ENCODE measurements around the gene DENND5A. TPM values are rescaled to one million over a fixed set of nuclear protein-coding genes. Genes with fewer than 3 reads are reported as not detected.
"Not testable (repeated sequence)": the region's sequence is repeated elsewhere in the genome, so short reads cannot be mapped to it uniquely, and the experiment has no call there.

Gene DENND5A
- total RNA-seq, 2 donors from 2014 or later, result 66.4 to 94.0 TPM

- ATAC-seq (no peak), DNase-seq (ENCODE audit: low spot score in 2 of 2) (no peak)
- no peak overlapping the region for H3K27ac Mint-ChIP-seq
- H3K36me3 Mint-ChIP-seq, result no peaks in the 10 kb centered on the region
- no peaks in the 10 kb centered on the region for H3K9me3 Mint-ChIP-seq
These were observed 17.3 kb downstream of the DENND5A start for GRCh38 chr11:9247863-9248262.

- not testable (repeated sequence) for DNase-seq (ENCODE audit: low spot score in 2 of 2); ATAC-seq; H3K9me3 Mint-ChIP-seq; H3K27ac Mint-ChIP-seq
- peaks cover 0 to 19% of the 10 kb centered on the region in 2 donors for H3K36me3 Mint-ChIP-seq
These were observed 28.9 kb downstream of the DENND5A start for GRCh38 chr11:9236242-9236641.

- no peak overlapping the region for H3K27ac Mint-ChIP-seq
- ATAC-seq, result no peak
- no peaks in the 10 kb centered on the region for H3K9me3 Mint-ChIP-seq
These were observed 32.7 kb downstream of the DENND5A start for GRCh38 chr11:9232482-9232881.

GRCh38 chr11:9231848-9232177 lies 33.3 kb downstream of the DENND5A start:
- peak overlapping the region in 1 of 2 donors; percentile 36 for H3K27ac Mint-ChIP-seq
- peaks cover 0 to 19% of the 10 kb centered on the region in 2 donors for H3K36me3 Mint-ChIP-seq
- no peaks in the 10 kb centered on the region for H3K9me3 Mint-ChIP-seq
- no peak for DNase-seq (ENCODE audit: low spot score in 2 of 2)
- ATAC-seq, result peak; percentile 62 to 70

More at GRCh38 chr11:9232482-9232881, 32.7 kb downstream of the DENND5A start:
- peaks cover 0 to 19% of the 10 kb centered on the region in 2 donors for H3K36me3 Mint-ChIP-seq
- DNase-seq (ENCODE audit: low spot score in 2 of 2), result no peak

- peak overlapping the region; percentile 23 to 48 for H3K27ac Mint-ChIP-seq
- ATAC-seq, result no peak
These were observed 34.9 kb downstream of the DENND5A start for GRCh38 chr11:9230296-9230695.

GRCh38 chr11:9228091-9228490 lies 37.1 kb downstream of the DENND5A start:
- ATAC-seq (no peak), DNase-seq (ENCODE audit: low spot score in 2 of 2) (no peak)
- no peaks in the 10 kb centered on the region for H3K36me3 Mint-ChIP-seq
- no peaks in the 10 kb centered on the region for H3K9me3 Mint-ChIP-seq
- no peak overlapping the region for H3K27ac Mint-ChIP-seq

More at GRCh38 chr11:9230296-9230695, 34.9 kb downstream of the DENND5A start:
- no peaks in the 10 kb centered on the region for H3K9me3 Mint-ChIP-seq
- no peak for DNase-seq (ENCODE audit: low spot score in 2 of 2)
- peaks cover 0 to 14% of the 10 kb centered on the region in 2 donors for H3K36me3 Mint-ChIP-seq

GRCh38 chr11:9225748-9226298 lies 39.3 kb downstream of the DENND5A start:
- Mint-ChIP-seq H3K36me3 (no peaks in the 10 kb centered on the region), H3K27ac (no peak overlapping the region), H3K9me3 (no peaks in the 10 kb centered on the region)
- no peak for ATAC-seq
- DNase-seq (ENCODE audit: low spot score in 2 of 2), result no peak

- no peaks in the 10 kb centered on the region for H3K36me3 Mint-ChIP-seq
- no peak for ATAC-seq
- no peak for DNase-seq (ENCODE audit: low spot score in 2 of 2)
- H3K9me3 Mint-ChIP-seq, result no peaks in the 10 kb centered on the region
- no peak overlapping the region for H3K27ac Mint-ChIP-seq
These were observed 42.5 kb downstream of the DENND5A start for GRCh38 chr11:9222654-9223053.

- not testable (repeated sequence) for H3K27ac Mint-ChIP-seq; DNase-seq (ENCODE audit: low spot score in 2 of 2); H3K36me3 Mint-ChIP-seq; H3K9me3 Mint-ChIP-seq; ATAC-seq
These were observed 44.3 kb downstream of the DENND5A start for GRCh38 chr11:9220853-9221252.

- no peaks in the 10 kb centered on the region for H3K9me3 Mint-ChIP-seq
- no peak overlapping the region for H3K27ac Mint-ChIP-seq
- ATAC-seq (no peak), DNase-seq (ENCODE audit: low spot score in 2 of 2) (no peak)
- H3K36me3 Mint-ChIP-seq, result no peaks in the 10 kb centered on the region
These were observed 45.6 kb downstream of the DENND5A start for GRCh38 chr11:9219572-9219971.

- no peak for ATAC-seq
- Mint-ChIP-seq H3K9me3 (no peaks in the 10 kb centered on the region), H3K36me3 (no peaks in the 10 kb centered on the region), H3K27ac (no peak overlapping the region)
- no peak for DNase-seq (ENCODE audit: low spot score in 2 of 2)
These were observed 46.0 kb downstream of the DENND5A start for GRCh38 chr11:9219115-9219514.

- ATAC-seq, result no peak
- Mint-ChIP-seq H3K36me3 (peaks cover 0 to 6% of the 10 kb centered on the region in 2 donors), H3K9me3 (peaks cover 0 to 6% of the 10 kb centered on the region in 2 donors), H3K27ac (no peak overlapping the region)
- DNase-seq (ENCODE audit: low spot score in 2 of 2), result no peak
These were observed 50.4 kb downstream of the DENND5A start for GRCh38 chr11:9214765-9215164.

GRCh38 chr11:9211322-9211721 lies 53.8 kb downstream of the DENND5A start:
- DNase-seq (ENCODE audit: low spot score in 2 of 2) (no peak), ATAC-seq (peak in 1 of 2 donors; percentile 56)
- H3K27ac Mint-ChIP-seq, result peak overlapping the region in 1 of 2 donors; percentile 22
- H3K9me3 Mint-ChIP-seq, result peaks cover 0 to 6% of the 10 kb centered on the region in 2 donors
- H3K36me3 Mint-ChIP-seq, result peaks cover 0 to 6% of the 10 kb centered on the region in 2 donors

GRCh38 chr11:9210922-9211320 lies 54.2 kb downstream of the DENND5A start:
- H3K9me3 Mint-ChIP-seq, result peaks cover 0 to 6% of the 10 kb centered on the region in 2 donors
- ATAC-seq (peak; percentile 63 to 65), DNase-seq (ENCODE audit: low spot score in 2 of 2) (peak in 1 of 2 donors; percentile 6)
- H3K36me3 Mint-ChIP-seq, result peaks cover 0 to 6% of the 10 kb centered on the region in 2 donors
- peak overlapping the region; percentile 83 for H3K27ac Mint-ChIP-seq

GRCh38 chr11:9210224-9210921 lies 54.8 kb downstream of the DENND5A start:
- H3K27ac Mint-ChIP-seq, result peak overlapping the region; percentile 83

GRCh38 chr11:9209604-9210003 lies 55.5 kb downstream of the DENND5A start:
- DNase-seq (ENCODE audit: low spot score in 2 of 2) (peak in 1 of 2 donors; percentile 17), ATAC-seq (peak; percentile 64 to 73)
- H3K27ac Mint-ChIP-seq, result peak overlapping the region; percentile 72 to 83
- not testable (repeated sequence) for H3K9me3 Mint-ChIP-seq, H3K36me3 Mint-ChIP-seq

More at GRCh38 chr11:9210224-9210921, 54.8 kb downstream of the DENND5A start:
- peaks cover 0 to 6% of the 10 kb centered on the region in 2 donors for H3K9me3 Mint-ChIP-seq
- DNase-seq (ENCODE audit: low spot score in 2 of 2) (no peak), ATAC-seq (peak; percentile 10 to 42)
- peaks cover 0 to 6% of the 10 kb centered on the region in 2 donors for H3K36me3 Mint-ChIP-seq

GRCh38 chr11:9208726-9209501 lies 56.2 kb downstream of the DENND5A start:
- DNase-seq (ENCODE audit: low spot score in 2 of 2), result no peak
- ATAC-seq, result peak; percentile 46 to 74
- H3K27ac Mint-ChIP-seq, result peak overlapping the region; percentile 72 to 83

More at GRCh38 chr11:9208726-9209501, 56.2 kb downstream of the DENND5A start:
- H3K9me3 Mint-ChIP-seq, result peaks cover 0 to 6% of the 10 kb centered on the region in 2 donors
- peaks cover 6 to 7% of the 10 kb centered on the region in 2 donors for H3K36me3 Mint-ChIP-seq
